G401 (cell line): Measurements from ENCODE around the gene REG1A. TPM values are rescaled to one million over a fixed set of nuclear protein-coding genes. Genes with fewer than 3 reads are reported as not detected.

Experiments used
- DNase-seq: peaks from one replicate; pipeline ENCODE4 v3.0.0-alpha.2; 2015; ENCODE audit warnings: low spot score
- in situ Hi-C: cut with HindIII; loops from 2 replicates; pipeline ENCODE4 v1.10.0; 2016; ENCODE audit warnings: low sequenced_read_pairs, mixed read lengths
- total RNA-seq: library from RNA; depleted of rRNA; stranded (reverse); fragments of >200 nt; shearing (Covaris generic); gene quantifications from 2 replicates; pipeline ENCODE4 v1.2.3, GENCODE V29; 2014; rRNA removed

Gene REG1A
- total RNA-seq, 1 experiment from 2014 or later = not detected

GRCh38 chr2:79122676-79123075 lies 2.4 kb downstream of the REG1A start:
- DNase-seq = no peak
- in situ Hi-C loops = no loop called here

- in situ Hi-C loops = no loop called here
- DNase-seq = no peak
Measured at GRCh38 chr2:79124907-79125720, 4.8 kb downstream of the REG1A start.

GRCh38 chr2:79125721-79125985 lies 5.4 kb downstream of the REG1A start:
- in situ Hi-C loops = no loop called here
- DNase-seq = no peak

- in situ Hi-C loops = no loop called here
- DNase-seq = no peak
Measured at GRCh38 chr2:79128406-79128805, 8.1 kb downstream of the REG1A start.

- in situ Hi-C loops = no loop called here
- no peak for DNase-seq
Measured at GRCh38 chr2:79129260-79129659, 9.0 kb downstream of the REG1A start.

GRCh38 chr2:79129804-79130203 lies 9.5 kb downstream of the REG1A start:
- DNase-seq = no peak
- in situ Hi-C loops = no loop called here

GRCh38 chr2:79131687-79132086 lies 11.4 kb downstream of the REG1A start:
- no peak for DNase-seq
- in situ Hi-C loops = no loop called here

- DNase-seq = no peak
- in situ Hi-C loops = no loop called here
Measured at GRCh38 chr2:79138385-79138784, 18.1 kb downstream of the REG1A start.

- no peak for DNase-seq
- in situ Hi-C loops = no loop called here
Measured at GRCh38 chr2:79139423-79139822, 19.1 kb downstream of the REG1A start.

- DNase-seq = no peak
- in situ Hi-C loops = no loop called here
Measured at GRCh38 chr2:79155826-79156476, 35.7 kb downstream of the REG1A start.

- in situ Hi-C loops = no loop called here
- DNase-seq = no peak
Measured at GRCh38 chr2:79159030-79159429, 38.7 kb downstream of the REG1A start.

- no peak for DNase-seq
- in situ Hi-C loops = no loop called here
Measured at GRCh38 chr2:79159653-79160052, 39.4 kb downstream of the REG1A start, which contains the start of gene REG3A. TSS of gene REG3A (minus strand) at chr2:79159753. CDS start at chr2:79159405, 348 bp downstream.

GRCh38 chr2:79162132-79162531 lies 41.8 kb downstream of the REG1A start:
- no peak for DNase-seq
- in situ Hi-C loops = no loop called here

GRCh38 chr2:79162801-79163200 lies 42.5 kb downstream of the REG1A start:
- in situ Hi-C loops = no loop called here
- no peak for DNase-seq

- in situ Hi-C loops = no loop called here
- DNase-seq = no peak
Measured at GRCh38 chr2:79171348-79171958, 51.2 kb downstream of the REG1A start.

Other genes starting within 250 kb of the REG1A start
- not detected in 2 replicates for gene REG3G, start 94.8 kb upstream of the REG1A start, total RNA-seq
- gene REG1B, start 32.5 kb upstream of the REG1A start, total RNA-seq = not detected in 2 replicates
- not detected in 2 replicates for gene REG3A, start 39.3 kb downstream of the REG1A start, total RNA-seq